Measurements from ENCODE around the gene GPC6.

Gene GPC6

GRCh38 chr13:94318418-94318817 is 1091.8 kb downstream of the GPC6 start:
- no peak for DNase-seq

DNA sequence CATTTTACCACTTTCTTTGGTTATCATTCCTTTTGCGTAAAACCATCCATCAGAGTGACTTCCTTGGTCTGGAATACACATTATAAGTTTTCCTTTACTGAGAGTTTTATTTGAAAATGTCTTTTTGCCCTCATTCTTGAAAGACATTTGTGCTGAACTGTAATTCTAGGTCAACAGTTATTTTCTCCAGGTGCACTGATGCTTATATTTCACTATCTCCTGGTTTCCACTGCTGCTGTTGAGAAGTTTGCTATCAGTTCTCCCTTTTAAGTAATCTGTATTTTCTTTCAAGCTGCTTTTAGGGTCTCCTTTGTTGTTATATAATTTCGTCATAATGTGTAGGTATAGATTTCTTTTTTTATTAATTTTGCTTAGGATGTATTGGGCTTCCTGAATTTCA is 1092.9 kb downstream of the GPC6 start:
- no peak for DNase-seq

DNA sequence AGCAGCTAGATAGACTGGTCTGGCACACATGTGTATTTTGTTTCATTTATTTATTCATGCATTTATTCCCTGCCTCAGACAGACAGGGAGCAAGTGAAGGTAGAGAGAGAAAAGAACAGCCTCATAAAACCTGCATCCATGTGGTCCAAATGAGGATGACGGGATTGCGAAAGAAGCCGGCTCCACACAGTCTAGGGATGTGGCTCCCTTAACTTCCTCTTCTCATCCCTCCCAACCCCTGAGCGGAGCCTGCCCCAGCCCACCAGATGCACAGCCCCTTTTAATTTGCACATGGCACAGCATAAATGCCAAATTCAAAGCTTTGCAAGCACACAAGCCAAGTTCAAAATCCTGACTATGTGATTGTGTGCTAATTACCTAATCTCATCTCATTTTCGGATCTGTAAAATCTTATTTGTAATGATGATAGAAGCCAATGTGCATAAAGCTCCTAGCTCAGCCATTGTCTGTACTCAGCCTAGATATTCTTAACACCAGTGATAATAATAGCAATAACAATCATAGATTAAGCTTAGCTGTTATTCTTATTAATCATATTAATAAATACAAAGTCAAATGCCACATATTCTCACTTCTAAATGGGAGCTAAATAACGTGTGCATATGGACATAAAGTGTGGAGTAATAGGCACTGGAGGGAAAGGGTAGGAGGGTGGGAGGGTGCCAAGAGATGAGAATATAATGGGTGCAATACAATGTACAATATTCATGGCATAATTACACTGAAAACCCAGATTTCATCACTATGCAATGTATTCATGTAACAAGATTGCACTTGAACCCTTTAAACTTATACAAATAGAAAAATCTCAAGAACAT is 1096.5 kb downstream of the GPC6 start:
- DNase-seq = no peak

- peak; percentile 57 for DNase-seq
These were observed 1097.5 kb downstream of the GPC6 start for GRCh38 chr13:94323764-94324758.

DNA sequence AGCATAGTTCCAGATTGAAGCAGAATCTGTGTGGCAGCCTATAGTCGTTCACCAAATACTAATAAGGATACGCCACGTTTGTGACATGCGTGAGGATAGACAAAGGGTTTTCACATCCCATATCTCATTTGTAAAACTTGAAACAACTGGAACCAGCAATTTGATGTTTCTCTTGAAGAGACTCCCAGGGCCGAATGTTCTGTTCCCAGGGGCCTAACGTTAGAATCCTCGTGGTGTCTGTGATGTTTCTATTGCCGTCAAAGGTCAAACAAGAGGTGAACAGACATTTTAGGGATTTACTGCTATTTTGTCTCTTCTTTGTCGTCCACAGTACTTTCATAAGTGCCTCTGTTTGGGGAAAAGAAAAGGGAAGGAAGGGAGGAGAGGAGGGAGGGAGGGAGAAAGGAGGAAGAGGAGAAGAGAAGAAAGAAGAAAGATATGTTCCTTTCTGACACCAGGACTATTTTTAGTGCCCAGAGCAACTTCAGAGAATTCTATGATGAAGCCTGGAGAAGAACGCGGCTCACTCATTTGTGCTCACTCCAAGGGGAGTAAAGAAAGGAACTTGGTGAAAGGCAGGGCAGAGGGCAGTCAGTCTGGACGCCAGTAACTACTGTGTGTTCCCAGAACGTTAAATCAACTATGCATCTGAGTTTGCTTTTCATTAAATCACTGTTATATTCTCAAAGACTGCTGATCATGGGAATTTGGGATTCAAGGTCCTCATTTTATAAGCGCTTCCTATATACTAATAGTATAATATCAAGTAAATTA is 1098.3 kb downstream of the GPC6 start:
- DNase-seq = no peak

- DNase-seq = no peak
These were observed 1099.0 kb downstream of the GPC6 start for GRCh38 chr13:94325650-94326049.

- DNase-seq = peak; percentile 14
These were observed 1100.7 kb downstream of the GPC6 start for GRCh38 chr13:94327318-94327717.

- no peak for DNase-seq
These were observed 1101.9 kb downstream of the GPC6 start for GRCh38 chr13:94328381-94329041.

DNA sequence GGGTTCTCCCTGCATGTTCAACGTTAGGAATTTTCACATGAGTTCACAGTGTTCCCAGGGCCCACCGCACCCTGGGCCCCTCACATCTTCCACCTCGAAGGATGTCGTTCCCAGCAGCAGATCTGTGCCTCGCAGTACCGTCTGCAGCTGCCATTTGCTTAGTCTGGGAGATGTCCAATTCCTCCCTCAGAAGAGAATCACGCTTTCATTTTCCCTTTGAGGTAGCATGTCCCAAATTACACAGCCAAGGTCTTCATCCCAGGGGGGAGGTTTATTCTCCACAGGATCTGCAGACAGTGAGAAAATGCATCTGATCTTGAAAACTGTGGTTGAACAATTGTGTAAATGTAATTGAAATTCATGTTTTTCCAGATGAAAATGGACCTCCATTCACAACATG is 1102.7 kb downstream of the GPC6 start:
- no peak for DNase-seq

- no peak for DNase-seq
These were observed 1103.3 kb downstream of the GPC6 start for GRCh38 chr13:94329754-94330551.

GRCh38 chr13:94330552-94331071 is 1104.0 kb downstream of the GPC6 start:
- DNase-seq = no peak

DNA sequence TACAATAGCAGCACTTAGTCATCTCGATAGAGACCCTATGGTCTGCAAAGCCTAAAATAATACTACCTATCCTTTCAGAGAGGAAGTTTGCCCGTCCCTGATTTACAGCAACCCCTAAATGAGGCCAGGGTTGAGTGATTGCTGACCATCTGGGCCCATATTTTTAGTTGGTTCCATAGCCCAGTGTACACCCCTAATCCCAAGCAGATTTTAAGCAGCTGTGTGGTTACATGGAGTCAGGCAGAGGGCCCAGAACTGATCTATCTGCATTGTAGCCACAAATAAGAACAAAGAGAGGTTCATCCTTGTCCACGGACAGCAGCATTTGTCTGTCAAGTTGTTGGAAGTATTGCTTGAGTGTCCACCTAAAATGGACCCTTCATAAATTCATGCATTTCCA is 1104.7 kb downstream of the GPC6 start:
- DNase-seq = no peak

- DNase-seq = no peak
These were observed 1105.9 kb downstream of the GPC6 start for GRCh38 chr13:94332359-94333096.

GRCh38 chr13:94333131-94333820 is 1106.7 kb downstream of the GPC6 start:
- no peak for DNase-seq

GRCh38 chr13:94335761-94336526 is 1109.3 kb downstream of the GPC6 start:
- DNase-seq = no peak

DNA sequence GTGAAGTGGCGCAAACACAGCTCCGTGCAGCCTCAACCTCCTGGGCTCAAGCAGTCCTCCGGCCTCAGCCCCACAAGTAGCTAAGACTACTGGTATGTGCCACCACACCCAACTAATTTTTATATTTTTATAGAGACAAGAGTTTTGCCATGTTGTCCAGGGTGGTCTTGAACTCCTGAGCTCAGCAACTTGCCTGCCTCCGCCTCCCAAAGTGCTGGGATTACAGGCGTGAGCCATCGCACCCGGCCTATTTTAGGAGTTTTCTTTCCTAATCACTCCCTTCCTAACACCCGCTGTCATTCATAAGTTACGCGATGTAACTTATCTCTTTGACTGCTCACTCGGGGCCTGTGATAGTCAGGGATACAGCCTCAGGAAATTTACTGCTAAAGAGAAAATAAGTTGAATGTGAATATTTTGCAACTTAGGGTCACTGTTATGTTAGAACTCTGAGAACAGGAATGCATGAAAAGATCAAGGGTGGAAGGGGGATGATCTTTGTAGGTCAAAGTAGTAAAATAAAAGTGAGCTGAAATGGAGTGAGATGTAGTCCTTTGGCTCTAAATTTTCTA is 1112.6 kb downstream of the GPC6 start:
- DNase-seq = no peak

DNA sequence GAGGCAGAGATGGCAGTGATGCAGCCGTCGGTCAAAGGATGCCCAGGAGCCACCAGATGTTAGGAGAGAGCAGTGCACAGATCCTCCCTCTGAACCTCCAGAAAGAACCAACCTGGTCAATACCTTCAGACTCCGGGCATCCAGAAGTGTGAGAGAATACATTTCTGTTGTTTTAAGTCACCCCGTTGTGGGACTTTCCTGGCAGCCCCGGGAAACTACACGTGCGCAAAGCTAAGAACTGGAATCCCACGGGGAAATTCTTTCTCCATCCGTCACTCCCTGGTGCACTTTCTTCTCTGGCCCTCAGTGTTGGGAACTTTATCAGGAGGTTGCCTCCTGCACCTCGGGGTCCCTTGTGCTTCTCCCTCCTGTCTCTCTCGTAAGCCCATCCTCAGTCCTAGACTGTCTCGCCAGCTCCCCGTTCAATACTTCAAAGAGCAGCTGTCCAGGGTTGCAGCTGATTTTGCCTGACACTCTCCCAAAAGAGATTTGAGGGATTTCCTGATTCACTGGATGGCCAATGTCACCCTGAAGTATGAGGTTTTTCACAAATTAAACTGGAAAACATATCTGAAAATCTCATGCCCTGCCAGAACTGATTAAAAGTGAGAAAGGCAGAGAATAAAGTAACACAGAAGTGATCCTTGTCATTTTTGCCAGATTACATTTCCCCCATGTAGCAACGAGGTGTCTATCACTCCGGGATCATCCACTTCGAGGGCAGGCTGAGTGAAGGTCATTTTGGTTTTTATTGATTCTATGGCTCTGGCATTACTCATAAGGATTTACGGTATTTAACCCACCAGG is 1116.0 kb downstream of the GPC6 start:
- DNase-seq = no peak

DNA sequence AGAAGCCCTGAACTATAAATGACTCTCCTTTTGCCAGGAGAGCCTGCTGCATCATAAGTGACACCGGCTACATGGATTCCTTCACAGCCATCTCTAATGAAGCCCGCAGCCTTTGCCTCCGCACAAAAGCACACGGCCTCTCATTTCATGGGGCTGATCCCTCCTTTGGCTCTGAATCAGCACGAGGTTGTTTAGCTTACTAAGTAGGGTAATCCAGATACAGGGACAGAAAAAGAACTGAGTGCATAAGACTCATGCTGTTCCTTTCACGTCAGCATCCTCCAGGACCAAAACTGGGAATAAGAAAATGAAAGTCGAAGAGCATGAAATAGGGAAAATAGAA is 1116.6 kb downstream of the GPC6 start:
- no peak for DNase-seq
